GM23248 (cell line): ENCODE results near the gene ARHGEF3. TPM values are rescaled to one million over a fixed set of nuclear protein-coding genes. Genes with fewer than 3 reads are reported as not detected.

Experiments
- DNase-seq: peaks from one replicate; pipeline ENCODE4 v3.0.0-alpha.2; 2015
- H2AFZ ChIP-seq: fragments of 200-600 bp; sonication (generic); 2 replicates; pipeline ENCODE4 v1.6.1; 2016; ENCODE audit warnings: antibody characterized with exemption
- H3F3A ChIP-seq: fragments of 200-600 bp; sonication (generic); 2 replicates; pipeline ENCODE4 v1.6.1; 2016; ENCODE audit warnings: mild to moderate bottlenecking, antibody characterized with exemption, mixed run types; ENCODE audit not compliant: insufficient read depth
- H3K27ac ChIP-seq: fragments of 200-600 bp; sonication (generic); 2 replicates; pipeline ENCODE4 v1.5.1; 2016; ENCODE audit warnings: mild to moderate bottlenecking
- H3K27me3 ChIP-seq: fragments of 200-600 bp; sonication (generic); replicated peaks from 2 replicates; pipeline ENCODE4 v1.6.1; 2016; ENCODE audit warnings: mild to moderate bottlenecking; ENCODE audit not compliant: insufficient read depth
- H3K36me3 ChIP-seq: fragments of 200-600 bp; sonication (generic); 2 replicates; pipeline ENCODE4 v1.6.1; 2016; ENCODE audit warnings: low read depth, mild to moderate bottlenecking
- H3K4me1 ChIP-seq: fragments of 200-600 bp; sonication (generic); 2 replicates; pipeline ENCODE4 v1.6.1; 2016; ENCODE audit warnings: mild to moderate bottlenecking; ENCODE audit not compliant: insufficient read depth
- H3K4me2 ChIP-seq: fragments of 200-600 bp; sonication (generic); one replicate; pipeline ENCODE4 v1.6.1; 2016; ENCODE audit warnings: mild to moderate bottlenecking; ENCODE audit not compliant: unreplicated experiment
- H3K4me3 ChIP-seq: fragments of 200-600 bp; sonication (generic); 2 replicates; pipeline ENCODE4 v1.5.1; 2016; ENCODE audit warnings: mild to moderate bottlenecking
- H3K79me2 ChIP-seq: fragments of 200-600 bp; sonication (generic); 2 replicates; pipeline ENCODE4 v1.6.1; 2016; ENCODE audit warnings: mild to moderate bottlenecking; ENCODE audit not compliant: insufficient read depth
- H3K9ac ChIP-seq: fragments of 200-600 bp; sonication (generic); 2 replicates; pipeline ENCODE4 v1.6.1; 2016; ENCODE audit warnings: mild to moderate bottlenecking
- H3K9me2 ChIP-seq: fragments of 200-600 bp; sonication (generic); 2 replicates; pipeline ENCODE4 v1.6.1; 2016; ENCODE audit warnings: mixed run types, mild to moderate bottlenecking, moderate library complexity; ENCODE audit not compliant: insufficient read depth
- H3K9me3 ChIP-seq: fragments of 200-600 bp; sonication (generic); one replicate; pipeline ENCODE4 v1.6.1; 2017; ENCODE audit warnings: low read depth
- H4K20me1 ChIP-seq: fragments of 200-600 bp; sonication (generic); 2 replicates; pipeline ENCODE4 v1.6.0; 2016; ENCODE audit not compliant: insufficient read depth
- EZH2 ChIP-seq: fragments of 200-600 bp; sonication (generic); IDR thresholded peaks from 2 replicates; pipeline ENCODE4 v1.6.1; 2018; ENCODE audit warnings: antibody characterized with exemption, mild to moderate bottlenecking; ENCODE audit not compliant: insufficient read depth, poor library complexity, severe bottlenecking
- EZH2phosphoT487 ChIP-seq: fragments of 200-600 bp; sonication (generic); IDR thresholded peaks from 2 replicates; pipeline ENCODE4 v1.6.1; 2018; ENCODE audit warnings: antibody characterized with exemption, moderate library complexity, mild to moderate bottlenecking, low read depth; ENCODE audit not compliant: insufficient read depth
- WGBS, 2 experiments: methylation state at CpG; one replicate each; pipeline ENCODE4 v1.1.6; 2015 to 2017; ENCODE audit warnings: low lambda C conversion rate in 2 of 2, low coverage in 1 of 2; ENCODE audit errors: missing lambda C conversion rate in 2 of 2; 5-methylcytosine and 5-hydroxymethylcytosine counted together
- in situ Hi-C: fragments of 300-500 bp; cut with MboI; formaldehyde crosslinking; loops from 2 replicates; pipeline ENCODE4 v1.15.0; 2020
- polyA plus RNA-seq: library from polyadenylated mRNA; unstranded; fragments of >200 nt; fragmentation: Nextera tagmentation; extraction: Ambion mirVana; gene quantifications from 2 replicates; pipeline ENCODE4 v1.2.1, GENCODE V29; 2016
- total RNA-seq: library from RNA; depleted of rRNA; stranded (reverse); fragments of >200 nt; shearing (Covaris generic); gene quantifications from 2 replicates; pipeline ENCODE4 v1.2.3, GENCODE V29; 2014

Gene ARHGEF3
- total and polyA plus RNA-seq, 2 experiments from 2014 or later, result 1.1 to 3.0 TPM

DNA sequence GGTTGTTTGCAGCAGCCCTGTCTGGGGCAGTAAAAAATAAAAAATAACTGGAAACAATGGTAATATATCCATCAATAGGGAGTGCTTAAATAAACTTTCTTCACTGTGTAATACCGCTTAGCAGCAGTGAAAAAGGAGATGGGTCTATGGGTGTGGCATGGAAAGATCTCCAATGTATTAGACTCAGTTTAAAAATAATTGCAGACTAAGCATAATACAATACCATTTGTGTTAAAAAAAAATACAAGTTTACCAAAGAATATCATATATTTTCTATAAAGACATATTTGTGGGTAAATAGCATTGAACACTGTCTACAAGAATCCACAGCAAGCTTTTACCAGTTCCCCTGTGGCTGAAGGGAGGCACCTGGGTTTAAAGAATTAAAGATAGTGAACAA, 1.0 kb upstream of the ARHGEF3 start:
- Histone ChIP-seq H3K27ac (no peak overlapping the region), H3K4me2 (no peak overlapping the region), H4K20me1 (no peaks in the 10 kb centered on the region), H3K79me2 (no peaks in the 10 kb centered on the region), H3K4me1 (no peaks in the 10 kb centered on the region), H3K27me3 (no peaks in the 10 kb centered on the region), H3K36me3 (no peaks in the 10 kb centered on the region), H3F3A (no peaks in the 10 kb centered on the region), H3K9ac (no peak overlapping the region), H3K9me2 (no peaks in the 10 kb centered on the region), H3K4me3 (no peak overlapping the region; the same call in 1 of the 2 replicates), H3K9me3 (no peaks in the 10 kb centered on the region), H2AFZ (no peak overlapping the region)
- DNase-seq, result no peak
- WGBS, 2 experiments, result 100% methylated on average over 1 of the region's 1 CpG
- TF ChIP-seq EZH2 (no peak), EZH2phosphoT487 (no peak)
- in situ Hi-C loops, result no loop called here

- Histone ChIP-seq H3K79me2 (no peaks in the 10 kb centered on the region), H3K4me2 (peak overlapping the region; percentile 59)
- in situ Hi-C loops, result no loop called here
Measured at GRCh38 chr3:56802378-56802745, 613 bp upstream of the ARHGEF3 start.

GRCh38 chr3:56800832-56801661, 702 bp downstream of the ARHGEF3 start:
- H3K4me1 ChIP-seq, result 0 out of 2 replicates have a peak, but pooled peaks cover 5% of the 10 kb centered on the region
- in situ Hi-C loops, result no loop called here

More at GRCh38 chr3:56802378-56802745, 613 bp upstream of the ARHGEF3 start:
- peak overlapping the region; percentile 83 for H3K4me3 ChIP-seq
- no peaks in the 10 kb centered on the region for H3K9me2 ChIP-seq
- no peaks in the 10 kb centered on the region for H3F3A ChIP-seq
- H3K27ac ChIP-seq, result no peak overlapping the region
- no peaks in the 10 kb centered on the region for H3K9me3 ChIP-seq
- no peaks in the 10 kb centered on the region for H4K20me1 ChIP-seq
- 28 to 41% methylated on average over 8 of the region's 8 CpGs for WGBS, 2 experiments
- peak overlapping the region; percentile 85 for H2AFZ ChIP-seq
- DNase-seq, result no peak
- no peaks in the 10 kb centered on the region for H3K27me3 ChIP-seq
- TF ChIP-seq EZH2 (no peak), EZH2phosphoT487 (no peak)
- no peaks in the 10 kb centered on the region for H3K36me3 ChIP-seq
- H3K9ac ChIP-seq, result peak overlapping the region; percentile 62; the same call in 1 of the 2 replicates
- no peaks in the 10 kb centered on the region for H3K4me1 ChIP-seq

GRCh38 chr3:56800130-56800831, 1.5 kb downstream of the ARHGEF3 start:
- Histone ChIP-seq H3K9ac (no peak overlapping the region), H3K9me3 (no peaks in the 10 kb centered on the region), H3K27ac (no peak overlapping the region), H3F3A (no peaks in the 10 kb centered on the region), H3K4me2 (no peak overlapping the region), H3K4me3 (no peak overlapping the region), H2AFZ (no peak overlapping the region), H3K27me3 (no peaks in the 10 kb centered on the region), H4K20me1 (no peaks in the 10 kb centered on the region), H3K79me2 (no peaks in the 10 kb centered on the region), H3K36me3 (no peaks in the 10 kb centered on the region), H3K4me1 (0 out of 2 replicates have a peak, but pooled peaks cover 12% of the 10 kb centered on the region), H3K9me2 (no peaks in the 10 kb centered on the region)
- DNase-seq, result no peak
- 67 to 72% methylated on average over 10 of the region's 10 CpGs for WGBS, 2 experiments
- in situ Hi-C loops, result no loop called here
- no peak for TF ChIP-seq EZH2
- no peak for TF ChIP-seq EZH2phosphoT487

More at GRCh38 chr3:56800832-56801661, 702 bp downstream of the ARHGEF3 start:
- Histone ChIP-seq H4K20me1 (no peaks in the 10 kb centered on the region), H3K79me2 (no peaks in the 10 kb centered on the region), H3K36me3 (no peaks in the 10 kb centered on the region), H3K4me3 (peak overlapping the region; percentile 83), H3K9me3 (no peaks in the 10 kb centered on the region), H3F3A (no peaks in the 10 kb centered on the region), H3K27me3 (no peaks in the 10 kb centered on the region), H3K27ac (no peak overlapping the region), H2AFZ (peak overlapping the region; percentile 85), H3K4me2 (peak overlapping the region; percentile 59), H3K9me2 (no peaks in the 10 kb centered on the region), H3K9ac (peak overlapping the region; percentile 62)
- no peak for TF ChIP-seq EZH2phosphoT487
- WGBS, 2 experiments, result 54 to 55% methylated on average over 19 of the region's 19 CpGs
- no peak for DNase-seq
